Upper lobe of left lung (tissue), 6 donors: ENCODE data around the gene EBP. TPM values are rescaled to one million over a fixed set of nuclear protein-coding genes. Genes with fewer than 3 reads are reported as not detected.

Experiments used
- ATAC-seq, 2 donors: fragments of 200-7000 bp; cut with Tn5 transposase; one replicate each; pipeline ENCODE4 v1.9.1; 2022; ENCODE audit warnings: mild to moderate bottlenecking in 2 of 2, moderate library complexity in 2 of 2; ENCODE audit not compliant: low FRiP score in 2 of 2
- DNase-seq, 2 donors: peaks; one replicate each; pipeline ENCODE4 v3.0.0-alpha.2; 2019 to 2020
- H3K27ac ChIP-seq, 4 donors: fragments of 200-600 bp; sonication (generic); one replicate each; pipeline ENCODE4 v1.5.1; 2016 to 2019
- H3K27me3 ChIP-seq, 4 donors: fragments of 200-600 bp; sonication (generic); one replicate each; pipeline ENCODE4 v1.5.1; 2017 to 2019
- H3K36me3 ChIP-seq, 4 donors: fragments of 200-600 bp; sonication (generic); one replicate each; pipeline ENCODE4 v1.5.1; 2016 to 2019
- H3K4me1 ChIP-seq, 4 donors: fragments of 200-600 bp; sonication (generic); one replicate each; pipeline ENCODE4 v1.5.1; 2018 to 2019
- H3K4me3 ChIP-seq, 4 donors: fragments of 200-600 bp; sonication (generic); one replicate each; pipeline ENCODE4 v1.5.1; 2017 to 2019; ENCODE audit warnings: mild to moderate bottlenecking in 2 of 4, moderate library complexity in 1 of 4
- H3K9me3 ChIP-seq, 4 donors: fragments of 200-600 bp; sonication (generic); one replicate each; pipeline ENCODE4 v1.5.1; 2018 to 2019
- CTCF ChIP-seq, 6 experiments: fragments of 450-650 bp in 4 of 6; fragments of 200-600 bp in 2 of 6; sonication (generic) in 2 of 6; IDR thresholded peaks; one replicate each; pipeline ENCODE4 v1.5.1; 2016 to 2019; ENCODE audit warnings: antibody characterized with exemption in 6 of 6
- EP300 ChIP-seq, 4 donors: sonication (generic); formaldehyde crosslinking; IDR thresholded peaks; one replicate each; pipeline ENCODE4 v1.5.1; 2017; ENCODE audit warnings: antibody characterized with exemption in 4 of 4, control low read depth in 2 of 4
- POLR2A ChIP-seq, 4 donors: fragments of 450-650 bp; IDR thresholded peaks; one replicate each; pipeline ENCODE4 v1.5.1; 2016 to 2017; ENCODE audit warnings: antibody characterized with exemption in 4 of 4, mild to moderate bottlenecking in 2 of 4
- POLR2AphosphoS5 ChIP-seq, 2 donors: sonication (generic); formaldehyde crosslinking; IDR thresholded peaks; one replicate each; pipeline ENCODE4 v1.5.1; 2017; ENCODE audit warnings: antibody characterized with exemption in 2 of 2
- WGBS, 2 donors: methylation state at CpG; one replicate each; pipeline ENCODE4 v1.1.5; 2017 to 2018; 5-methylcytosine and 5-hydroxymethylcytosine counted together
- total RNA-seq, 6 donors: library from RNA; depleted of rRNA in 4 of 6; stranded (reverse); fragments of >200 nt in 4 of 6; gene quantifications; one replicate each; pipeline versions ENCODE4 v1.1.0 to v1.2.1, GENCODE V29; 2016 to 2021
- donor health status: DM: no; HTN: no; CAD: no; lungs with moderate emphysema.
- donor health status: DM: no; HTN: yes; CAD: no; lungs with severe emphysema.

Gene EBP
- total RNA-seq, 6 donors from 2014 or later: 21.0 to 101 (median 74.9) TPM

- Histone ChIP-seq H3K27me3 (no peaks in the 10 kb centered on the region), H3K9me3 (no peaks in the 10 kb centered on the region), H3K27ac (no peak overlapping the region), H3K36me3 (peaks cover 0 to 5% (median 2%) of the 10 kb centered on the region in 4 donors), H3K4me1 (no peaks in the 10 kb centered on the region), H3K4me3 (no peak overlapping the region)
- TF ChIP-seq POLR2A (IDR thresholded peaks at IDR 0.05) (no peak), CTCF (IDR thresholded peaks at IDR 0.05) (no peak), POLR2AphosphoS5 (IDR thresholded peaks at IDR 0.05) (no peak), EP300 (IDR thresholded peaks at IDR 0.05) (no peak)
- WGBS, 2 donors: 85 to 100% methylated on average over 3 of the region's 3 CpGs
- no peak for ATAC-seq
- DNase-seq: no peak
Measured at GRCh38 chrX:48533165-48533564, 11.6 kb downstream of the EBP start.

GRCh38 chrX:48538641-48539344 lies 17.2 kb downstream of the EBP start:
- Histone ChIP-seq H3K27me3 (no peaks in the 10 kb centered on the region), H3K4me1 (peaks cover 0 to 7% (median 0%) of the 10 kb centered on the region in 4 donors), H3K27ac (peak overlapping the region; percentile 86 to 95 (median 92)), H3K9me3 (peaks cover 0 to 7% (median 0%) of the 10 kb centered on the region in 4 donors), H3K4me3 (peak overlapping the region in 3 of 4 donors; percentile 66 to 71 (median 67)), H3K36me3 (peaks cover 0 to 7% (median 3%) of the 10 kb centered on the region in 4 donors)
- ATAC-seq (no peak), DNase-seq (no peak)
- WGBS, 2 donors: 73 to 83% methylated on average over 13 to 23 of the region's 23 CpGs
- no peak for TF ChIP-seq POLR2A (IDR thresholded peaks at IDR 0.05)
- no peak for TF ChIP-seq POLR2AphosphoS5 (IDR thresholded peaks at IDR 0.05)
- no peak for TF ChIP-seq EP300 (IDR thresholded peaks at IDR 0.05)
- no peak for TF ChIP-seq CTCF (IDR thresholded peaks at IDR 0.05)

- Histone ChIP-seq H3K36me3 (peaks cover 0 to 7% (median 3%) of the 10 kb centered on the region in 4 donors), H3K9me3 (peaks cover 0 to 7% (median 0%) of the 10 kb centered on the region in 4 donors), H3K4me1 (peaks cover 0 to 7% (median 0%) of the 10 kb centered on the region in 4 donors), H3K27ac (peak within 1 kb of the TSS; percentile 86 to 95 (median 92)), H3K27me3 (no peaks in the 10 kb centered on the region), H3K4me3 (peak within 1 kb of the TSS; percentile 40 to 71 (median 66))
- peak; percentile 94 to 98 for DNase-seq
- WGBS, 2 donors: 0 to 31% methylated on average over 9 to 51 of the region's 59 CpGs
- ATAC-seq: peak; percentile 95 to 97
- TF ChIP-seq POLR2AphosphoS5 (IDR thresholded peaks at IDR 0.05) (peak; percentile 70 to 78), POLR2A (IDR thresholded peaks at IDR 0.05) (peak in 3 of 4 donors; percentile 39 to 68 (median 51)), EP300 (IDR thresholded peaks at IDR 0.05) (peak in 1 of 4 donors; percentile 47), CTCF (IDR thresholded peaks at IDR 0.05) (peak; percentile 15 to 58 (median 30))
Measured at GRCh38 chrX:48539345-48540027, 17.9 kb downstream of the EBP start, which contains the start of gene TBC1D25. Gene TBC1D25, plus strand, starts transcription at chrX:48539714. Its CDS starts 84 bp downstream, at chrX:48539798.

GRCh38 chrX:48540028-48540375 lies 18.4 kb downstream of the EBP start:
- TF ChIP-seq POLR2AphosphoS5 (IDR thresholded peaks at IDR 0.05): no peak
- TF ChIP-seq EP300 (IDR thresholded peaks at IDR 0.05): no peak
- Histone ChIP-seq H3K4me1 (peaks cover 0 to 7% (median 0%) of the 10 kb centered on the region in 4 donors), H3K36me3 (peaks cover 0 to 12% (median 3%) of the 10 kb centered on the region in 4 donors), H3K27me3 (no peaks in the 10 kb centered on the region), H3K4me3 (peak overlapping the region; percentile 40 to 71 (median 66)), H3K9me3 (peaks cover 0 to 7% (median 0%) of the 10 kb centered on the region in 4 donors), H3K27ac (peak overlapping the region; percentile 86 to 95 (median 92))
- WGBS, 2 donors: 4 to 45% methylated on average over 12 of the region's 12 CpGs
- DNase-seq (peak in 1 of 2 donors; percentile 64), ATAC-seq (peak; percentile 71 to 81)

- WGBS, 2 donors: 74 to 77% methylated on average over 7 of the region's 7 CpGs
- H3K27me3 ChIP-seq: no peaks in the 10 kb centered on the region
- no peak for ATAC-seq
- peaks cover 0 to 13% (median 3%) of the 10 kb centered on the region in 4 donors for H3K36me3 ChIP-seq
- peak overlapping the region in 3 of 4 donors; percentile 66 to 71 (median 67) for H3K4me3 ChIP-seq
- peaks cover 0 to 7% (median 0%) of the 10 kb centered on the region in 4 donors for H3K9me3 ChIP-seq
- peak overlapping the region; percentile 86 to 95 (median 92) for H3K27ac ChIP-seq
- DNase-seq: no peak
- H3K4me1 ChIP-seq: peaks cover 0 to 7% (median 0%) of the 10 kb centered on the region in 4 donors
- TF ChIP-seq POLR2A (IDR thresholded peaks at IDR 0.05) (no peak), POLR2AphosphoS5 (IDR thresholded peaks at IDR 0.05) (no peak), CTCF (IDR thresholded peaks at IDR 0.05) (no peak), EP300 (IDR thresholded peaks at IDR 0.05) (no peak)
Measured at GRCh38 chrX:48540480-48540879, 18.9 kb downstream of the EBP start.
